HG02678 (cell line): Measurements from ENCODE around the gene DPY19L2.
A peak's percentile ranks its signal among the peaks of the same experiment; 100 is the strongest.
"Not testable (repeated sequence)": the region's sequence is repeated elsewhere in the genome, so short reads cannot be mapped to it uniquely, and the experiment has no call there.

Source experiments
- ATAC-seq: cut with Tn5 transposase; IDR thresholded peaks from one replicate; pipeline ENCODE4 v1.9.1; 2021; ENCODE audit warnings: mild to moderate bottlenecking, moderate library complexity; ENCODE audit not compliant: unreplicated experiment

DPY19L2 gene

DNA sequence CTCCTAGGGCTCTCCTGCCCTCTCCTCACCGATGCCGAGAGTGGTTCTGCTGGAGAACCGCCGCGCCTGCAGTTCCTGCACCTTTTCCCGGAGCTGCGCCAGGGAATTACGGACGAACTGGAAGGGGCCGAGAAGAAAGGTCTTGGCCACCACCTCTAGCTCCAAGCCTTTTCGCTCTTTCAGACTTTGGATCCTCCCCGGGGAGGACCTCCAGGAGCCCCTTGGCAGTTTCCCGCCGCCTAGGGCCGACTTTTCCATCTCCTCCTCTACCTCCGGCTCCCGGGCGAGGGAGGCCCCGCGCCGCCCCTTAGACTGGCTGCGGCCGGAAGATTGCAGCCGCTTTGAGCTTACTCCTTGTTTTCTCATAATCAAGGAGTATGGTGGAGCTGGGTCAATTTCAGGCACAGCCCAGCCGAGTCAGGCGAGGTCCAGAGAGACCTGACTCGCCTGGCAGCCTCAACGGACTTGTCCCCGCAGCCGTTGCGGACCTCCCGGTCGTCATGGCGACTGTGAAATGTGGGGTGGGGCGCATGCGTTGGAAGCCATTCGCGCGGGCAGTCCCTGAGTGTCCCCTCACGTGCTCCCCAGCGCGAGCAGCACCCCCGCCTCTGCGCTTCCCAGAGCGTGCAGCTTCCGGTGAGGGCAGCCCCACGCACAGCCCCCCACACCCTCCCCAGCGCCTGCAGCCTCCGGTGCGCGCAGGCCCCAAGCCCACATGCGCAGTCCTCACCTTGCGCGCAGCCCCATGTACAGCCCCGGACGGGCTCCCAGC is at the start of gene DPY19L2:
Gene DPY19L2, minus strand, starts transcription at position 466 of the 772 bp plus-strand sequence. Its CDS starts 100 bp downstream, at position 366.
- ATAC-seq, result peak; percentile 64

DNA sequence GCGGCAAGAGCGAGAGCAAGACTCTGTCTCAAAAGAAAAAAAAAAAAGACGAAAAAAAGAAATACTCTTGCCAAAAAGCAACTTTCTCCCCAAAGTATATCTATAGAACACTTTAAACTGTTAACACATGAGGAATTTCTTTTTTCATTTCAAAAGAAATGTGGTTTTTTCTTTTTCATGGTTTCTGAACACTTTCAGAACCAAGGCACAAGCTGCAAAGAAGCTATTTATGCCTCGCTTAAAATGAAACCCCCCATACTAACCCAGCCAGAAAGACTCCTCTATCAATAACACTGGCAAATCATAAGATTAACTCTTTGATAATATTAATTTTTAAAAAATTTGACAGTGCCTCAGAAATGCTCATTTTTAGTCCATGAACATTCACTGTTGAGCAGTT is 48.6 kb upstream of the DPY19L2 start:
- ATAC-seq, result not testable (repeated sequence)

DNA sequence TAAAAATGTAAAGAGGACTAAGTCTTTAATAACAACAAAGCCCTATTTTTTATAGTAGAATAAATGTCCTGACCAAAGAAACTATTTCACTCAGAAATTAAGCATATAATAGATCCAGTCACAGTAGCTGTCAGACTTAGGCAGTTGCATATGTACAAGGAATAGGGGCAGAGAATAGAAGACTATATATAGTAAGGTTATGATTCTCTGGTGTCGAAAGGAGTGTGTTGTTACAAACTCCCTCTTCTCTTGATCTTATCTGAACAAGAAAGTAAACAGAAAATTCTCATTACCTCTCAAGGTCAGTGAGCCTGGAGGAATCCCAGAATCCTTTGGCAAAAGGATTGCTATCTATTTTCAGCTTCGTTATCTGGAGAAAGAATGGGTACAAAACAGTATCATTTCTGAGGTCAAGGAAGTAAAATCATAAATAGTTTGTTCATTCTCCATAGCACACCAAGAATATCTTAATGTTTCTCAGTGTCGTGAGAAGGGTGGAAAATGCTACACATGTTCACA is 46.9 kb upstream of the DPY19L2 start:
- ATAC-seq, result not testable (repeated sequence)

DNA sequence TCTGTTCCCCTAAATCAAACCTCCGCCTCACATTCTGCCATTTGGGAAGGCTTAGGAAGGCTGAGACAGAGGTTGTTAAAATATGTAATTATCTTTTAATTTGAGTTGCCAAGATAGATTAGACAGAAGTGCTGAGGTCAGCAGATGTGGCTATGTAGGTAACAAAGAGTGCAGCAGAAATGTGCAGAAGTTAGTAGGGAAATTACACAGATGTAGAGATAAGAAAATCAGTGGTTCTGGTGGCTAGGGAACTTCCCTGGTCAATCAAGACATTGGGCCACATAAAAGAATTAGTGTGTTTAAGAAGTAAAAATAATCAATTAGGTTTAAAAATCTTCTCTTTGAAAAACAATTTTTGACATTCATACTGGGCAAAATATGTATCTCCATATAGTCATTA is 46.1 kb upstream of the DPY19L2 start:
- not testable (repeated sequence) for ATAC-seq

DNA sequence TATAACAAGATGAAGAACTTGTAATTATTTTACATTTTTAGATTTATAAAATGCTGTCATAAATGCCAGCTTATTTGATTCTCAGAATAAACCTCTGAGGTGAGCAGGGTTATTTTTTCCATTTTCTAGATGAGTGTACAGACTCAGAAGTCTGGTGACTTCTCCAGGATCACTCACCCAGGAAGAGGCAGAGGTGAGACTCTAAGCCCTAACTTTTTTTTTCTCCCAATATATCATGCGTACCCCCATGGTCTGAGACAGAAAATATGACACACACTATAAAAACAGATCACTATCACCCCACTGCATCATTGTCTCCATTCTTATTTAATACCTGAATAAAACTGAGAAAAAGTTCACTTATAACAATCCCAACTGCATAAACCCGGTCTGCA is 45.4 kb upstream of the DPY19L2 start:
- ATAC-seq, result not testable (repeated sequence)

DNA sequence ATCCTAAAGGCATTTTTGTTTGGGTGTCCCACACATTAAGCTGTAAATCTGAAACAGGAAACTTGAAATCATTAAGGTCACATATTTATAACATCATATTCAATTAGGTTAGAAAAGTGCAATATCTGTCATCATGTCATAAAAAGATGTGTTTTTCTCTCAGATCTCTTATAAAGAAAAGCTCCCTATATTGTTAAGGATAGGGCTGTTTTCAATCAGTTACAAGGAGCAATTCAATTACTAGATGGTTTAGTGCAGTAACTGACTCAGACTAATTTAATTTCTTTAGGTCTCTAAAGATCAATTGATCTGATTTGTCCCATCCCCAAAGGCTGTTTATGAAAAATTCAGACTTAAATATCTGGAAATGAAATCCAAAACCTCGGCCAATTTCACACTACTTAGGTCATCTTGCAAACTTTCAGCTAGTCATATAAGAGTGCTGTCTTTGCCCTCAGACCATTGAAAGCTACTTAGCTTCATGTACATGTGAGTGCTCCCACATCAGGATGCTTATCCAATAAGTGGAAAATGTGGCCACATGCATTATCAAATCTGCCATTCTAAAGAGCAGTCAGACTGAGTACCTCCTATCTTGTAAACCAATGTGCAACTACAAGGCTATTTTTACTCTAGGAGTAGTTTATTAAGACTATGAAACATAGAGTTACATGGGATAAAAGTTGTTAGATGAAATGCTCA is 44.8 kb upstream of the DPY19L2 start:
- ATAC-seq, result not testable (repeated sequence)

DNA sequence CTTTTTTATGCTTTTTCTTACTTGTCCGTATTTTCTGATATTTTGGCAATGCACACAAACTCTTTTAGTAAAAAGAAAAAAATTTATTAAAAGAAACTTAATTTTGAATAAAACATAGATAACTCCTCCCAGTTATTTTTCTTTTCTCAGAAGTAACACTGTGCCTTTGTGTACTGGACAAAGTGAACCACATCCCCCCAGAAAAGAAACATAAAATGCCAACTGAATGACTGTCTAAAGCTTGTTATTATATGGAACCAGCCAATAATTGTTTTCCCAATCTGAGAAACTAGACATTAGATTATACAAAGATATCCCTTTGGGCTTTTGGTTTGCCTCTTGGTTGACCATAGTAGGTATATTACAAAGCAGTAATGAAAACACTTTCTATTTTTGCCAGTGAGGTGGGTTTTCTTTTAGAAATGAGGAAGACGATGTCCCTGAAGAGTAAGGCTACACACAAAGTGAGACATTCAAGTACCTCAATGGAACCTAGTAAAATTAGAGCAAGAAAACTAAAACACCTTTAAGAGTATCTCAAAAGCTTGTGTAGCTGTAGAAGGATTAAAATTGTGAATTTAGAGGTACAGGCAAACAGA is 44.2 kb upstream of the DPY19L2 start:
- not testable (repeated sequence) for ATAC-seq

DNA sequence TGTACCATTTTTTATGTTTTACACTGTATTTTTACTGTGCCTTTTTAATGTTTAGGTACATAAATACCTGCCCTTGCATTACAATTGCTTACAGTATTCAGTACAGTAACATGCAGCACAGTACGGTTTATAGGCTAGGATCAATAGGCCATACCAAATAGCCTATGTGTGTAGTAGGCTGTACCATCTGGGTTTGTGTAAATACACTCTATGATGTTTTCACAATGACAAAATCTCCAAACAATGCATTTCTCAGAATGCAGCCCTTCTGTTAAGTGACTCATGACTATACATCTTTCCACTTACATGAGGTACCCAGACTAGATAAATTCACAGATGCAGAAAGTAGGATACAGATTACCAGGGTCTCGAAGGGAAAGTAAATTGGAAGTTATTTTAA is 43.0 kb upstream of the DPY19L2 start:
- ATAC-seq, result not testable (repeated sequence)

DNA sequence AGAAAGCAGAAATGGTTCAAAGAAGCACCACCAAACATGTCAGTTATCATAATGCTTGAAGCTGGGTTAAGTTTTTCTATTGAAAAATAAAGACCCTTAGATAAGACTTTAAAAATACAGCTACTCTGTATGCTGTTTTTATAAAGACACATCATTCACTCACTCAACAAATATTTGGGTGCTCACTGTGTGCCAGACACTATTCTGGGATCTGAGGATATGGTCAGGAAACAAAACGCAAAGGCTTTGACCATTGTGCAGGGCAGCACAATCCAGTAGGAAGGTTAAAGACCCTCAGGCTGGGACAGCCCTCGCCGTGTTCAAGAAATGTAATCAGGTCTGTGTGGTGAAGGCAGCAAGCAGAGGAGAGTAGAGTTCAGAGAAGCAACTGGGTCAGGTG is 38.0 kb upstream of the DPY19L2 start:
- no peak for ATAC-seq

DNA sequence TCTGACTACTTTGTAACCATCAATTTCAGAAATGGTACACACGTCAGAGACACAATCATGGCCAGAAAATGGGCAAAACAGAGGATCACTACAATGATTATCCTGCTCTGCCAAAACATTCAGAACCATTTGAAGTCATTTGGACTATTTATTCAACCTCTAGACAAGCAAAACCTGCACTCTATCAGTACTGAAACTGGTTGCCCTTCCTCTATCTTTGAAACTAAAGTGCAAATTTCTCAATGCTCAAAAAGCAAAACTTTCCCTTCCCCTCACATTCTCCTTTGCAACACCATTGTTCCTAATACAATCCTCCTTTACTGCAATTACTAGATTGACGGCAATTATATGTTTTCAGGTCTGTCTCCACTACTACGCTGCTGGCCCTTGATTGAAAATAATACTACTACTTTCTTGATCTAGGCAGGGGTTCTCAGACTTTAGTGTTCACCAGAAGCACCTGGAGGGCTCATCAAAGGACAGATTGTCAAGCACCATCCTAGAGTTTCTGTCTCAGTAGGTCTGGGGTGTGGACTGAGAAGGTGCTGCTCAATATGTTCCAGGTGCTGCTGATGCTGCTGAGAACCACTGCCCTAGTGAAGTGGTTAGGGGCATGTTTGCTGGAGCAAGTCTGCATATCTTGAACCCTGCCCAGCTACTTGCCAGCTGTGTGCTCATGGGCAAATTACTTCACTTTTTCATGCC is 31.5 kb upstream of the DPY19L2 start:
- not testable (repeated sequence) for ATAC-seq

DNA sequence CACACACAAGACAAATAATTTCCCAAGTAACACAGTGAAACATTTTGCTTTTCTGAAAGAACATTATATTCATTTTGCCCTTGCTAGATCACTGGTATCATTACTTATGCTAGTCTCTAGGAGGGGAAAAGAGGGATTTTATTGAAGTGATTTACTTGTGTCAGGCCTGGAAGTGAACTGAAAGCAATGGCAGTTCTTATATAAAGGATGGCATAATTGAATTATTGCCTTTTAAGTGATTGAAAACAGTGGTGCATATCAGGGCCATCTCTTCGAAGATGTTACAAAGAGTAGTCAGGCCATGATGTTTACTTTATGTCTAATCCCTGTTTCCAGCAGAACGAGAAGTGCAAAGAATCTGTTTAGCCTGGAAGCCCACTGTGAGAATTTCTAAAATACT is 30.7 kb upstream of the DPY19L2 start:
- not testable (repeated sequence) for ATAC-seq

DNA sequence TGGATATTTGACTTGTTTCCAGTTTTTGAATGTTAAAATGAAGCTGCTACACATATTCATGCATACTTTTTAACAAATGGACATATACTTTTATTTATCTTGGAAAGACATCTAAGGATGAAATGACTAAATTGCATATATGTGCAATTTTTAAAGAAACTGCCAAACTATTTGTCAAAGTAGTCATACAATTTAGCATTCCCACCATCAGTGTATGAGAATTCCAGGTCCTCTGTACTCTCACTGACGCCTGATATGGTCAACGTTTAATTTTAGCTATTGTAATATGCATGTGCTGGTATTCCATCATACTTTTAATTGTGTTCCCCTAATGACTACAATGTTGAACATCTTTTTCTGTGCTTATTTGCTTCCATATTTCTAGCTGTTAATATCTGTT is 22.5 kb upstream of the DPY19L2 start:
- not testable (repeated sequence) for ATAC-seq

DNA sequence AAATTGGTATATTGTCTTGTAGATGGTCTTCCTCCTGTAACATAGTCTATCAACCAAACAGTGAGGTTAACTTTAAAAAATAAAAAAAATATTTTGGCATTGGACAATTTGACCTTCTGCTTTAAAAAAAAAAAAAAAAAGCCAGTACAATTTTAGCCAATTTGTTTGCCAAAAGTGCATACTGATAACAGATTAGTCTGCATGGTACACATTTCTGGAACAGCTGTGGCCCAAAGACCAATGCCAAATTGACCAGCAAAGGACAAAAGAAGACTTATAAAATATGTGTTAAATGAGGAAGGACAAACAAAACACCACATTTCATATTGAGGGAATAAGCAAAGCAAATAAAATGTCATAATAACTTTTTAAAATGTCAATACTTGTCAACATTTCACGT is 20.8 kb upstream of the DPY19L2 start:
- ATAC-seq, result not testable (repeated sequence)

DNA sequence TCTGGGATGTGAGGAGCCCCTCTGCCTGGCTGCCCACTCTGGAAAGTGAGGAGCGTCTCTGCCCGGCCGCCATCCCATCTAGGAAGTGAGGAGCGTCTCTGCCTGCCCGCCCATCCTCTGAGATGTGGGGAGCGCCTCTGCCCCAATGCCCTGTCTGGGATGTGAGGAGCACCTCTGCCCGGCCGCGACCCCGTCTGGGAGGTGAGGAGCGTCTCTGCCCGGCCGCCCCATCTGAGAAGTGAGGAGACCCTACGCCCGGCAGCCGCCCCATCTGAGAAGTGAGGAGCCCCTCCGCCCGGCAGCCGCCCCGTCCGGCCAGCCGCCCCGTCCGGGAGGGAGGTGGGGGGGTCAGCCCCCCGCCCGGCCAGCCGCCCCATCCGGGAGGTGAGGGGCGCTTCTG is 18.3 kb upstream of the DPY19L2 start:
- not testable (repeated sequence) for ATAC-seq

DNA sequence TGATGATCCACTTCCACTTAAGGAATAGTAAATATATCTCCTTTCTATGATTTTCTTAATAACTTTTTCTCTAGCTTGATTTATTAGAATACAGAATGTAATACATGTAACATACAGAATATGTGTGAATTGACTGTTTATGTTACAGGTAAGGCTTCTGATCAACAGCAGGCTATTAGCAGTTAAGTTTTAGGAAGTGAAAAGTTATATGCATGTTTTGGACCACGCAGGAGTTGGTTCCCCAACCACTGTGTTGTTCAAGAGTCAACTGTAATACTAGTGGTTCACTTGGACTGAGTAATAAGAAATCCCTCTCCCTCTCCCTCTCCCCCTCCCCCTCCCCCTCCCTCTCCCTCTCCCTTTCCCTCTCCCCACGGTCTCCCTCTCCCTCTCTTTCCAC is 17.5 kb upstream of the DPY19L2 start:
- not testable (repeated sequence) for ATAC-seq

DNA sequence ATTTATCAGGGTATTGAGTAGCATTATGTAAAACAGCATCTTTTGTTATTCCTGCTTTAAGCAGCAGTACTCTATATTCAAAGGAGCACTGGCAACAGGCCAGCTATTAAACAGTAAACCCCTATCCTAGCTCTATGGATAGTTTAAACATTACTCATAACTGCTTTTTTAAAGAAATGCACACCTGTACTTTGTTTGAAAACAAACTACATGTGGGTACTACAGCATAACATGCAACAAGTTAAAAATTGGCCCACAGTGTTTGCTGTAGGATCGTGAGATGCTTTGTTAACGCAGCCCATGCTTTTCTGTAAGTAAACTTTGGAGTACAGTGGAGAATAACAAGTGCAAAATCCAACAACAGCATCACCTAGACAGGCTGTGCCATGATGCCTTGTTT is 14.3 kb upstream of the DPY19L2 start:
- not testable (repeated sequence) for ATAC-seq

DNA sequence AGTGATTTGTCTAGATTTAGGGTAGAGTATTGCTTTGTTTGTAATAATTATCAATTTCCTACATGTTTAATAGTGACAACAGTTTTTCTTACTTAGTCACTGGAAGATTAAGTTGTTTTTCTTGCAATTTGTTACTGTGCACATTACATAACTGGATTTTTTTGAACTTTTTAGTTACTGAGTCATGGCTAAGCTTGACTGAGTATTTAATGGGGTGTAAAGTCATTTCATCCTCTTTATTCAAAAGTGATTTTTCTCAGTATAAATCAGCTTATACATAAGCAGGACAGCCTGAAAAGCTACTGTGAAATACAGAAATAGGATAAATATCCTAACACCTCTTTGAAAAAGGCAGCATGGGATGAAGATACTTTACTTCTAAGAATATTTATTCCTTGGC is 12.5 kb upstream of the DPY19L2 start:
- not testable (repeated sequence) for ATAC-seq

DNA sequence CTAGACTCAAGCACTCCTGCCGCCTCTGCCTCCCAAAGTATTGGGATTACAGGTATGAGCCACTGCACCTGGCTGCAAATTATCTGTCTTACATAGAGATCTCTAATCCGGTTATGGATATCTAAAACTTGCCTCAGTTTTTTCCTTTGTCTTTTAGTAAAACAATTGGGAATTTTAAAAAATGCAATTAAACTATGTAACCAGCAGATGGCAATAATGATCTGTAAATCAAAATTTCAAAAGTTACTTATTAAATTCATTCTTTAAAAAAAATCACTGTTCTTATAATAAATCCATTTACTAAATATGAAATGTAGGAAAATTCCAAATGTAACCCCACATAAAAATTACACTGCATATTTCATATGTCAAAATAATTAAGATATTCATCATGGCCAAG is 4.3 kb upstream of the DPY19L2 start:
- not testable (repeated sequence) for ATAC-seq

DNA sequence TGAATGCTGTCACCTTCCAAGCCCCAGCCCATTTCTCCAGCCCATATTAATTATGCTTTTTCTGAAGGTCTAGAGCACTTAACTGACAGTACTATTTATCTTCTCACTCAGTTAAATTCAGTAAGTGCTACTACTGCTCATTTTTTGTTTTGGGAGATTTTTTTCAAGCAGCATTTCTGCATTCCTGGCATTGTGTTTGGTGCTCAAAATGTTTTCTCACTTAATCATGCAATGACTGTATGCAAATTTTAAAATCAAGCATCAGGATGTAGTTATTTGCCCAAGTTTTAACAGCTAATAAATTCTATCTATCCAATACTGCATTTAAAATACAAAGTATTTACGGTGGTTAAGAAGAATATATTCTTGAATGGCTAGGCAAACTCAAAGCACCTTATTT is 1.6 kb upstream of the DPY19L2 start:
- not testable (repeated sequence) for ATAC-seq

DNA sequence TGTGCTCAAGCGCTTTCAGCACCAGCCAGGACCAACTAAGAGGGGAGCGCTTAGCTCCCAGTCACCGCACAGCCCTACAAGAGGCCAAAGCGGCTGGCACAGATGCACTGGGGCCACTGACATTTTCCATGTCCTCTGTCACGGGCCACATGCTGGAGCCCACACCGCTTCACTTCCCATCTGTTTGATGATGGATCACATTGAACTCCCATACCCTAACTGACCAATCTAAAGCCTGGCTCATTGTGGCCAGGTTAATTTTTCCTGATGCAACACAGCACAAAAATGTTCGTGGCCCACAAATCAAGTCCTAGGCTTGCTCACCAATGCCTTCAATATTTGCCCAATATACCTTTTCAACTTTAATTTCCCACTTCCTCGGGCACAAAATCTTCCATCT is 1.1 kb upstream of the DPY19L2 start:
- ATAC-seq, result not testable (repeated sequence)

DNA sequence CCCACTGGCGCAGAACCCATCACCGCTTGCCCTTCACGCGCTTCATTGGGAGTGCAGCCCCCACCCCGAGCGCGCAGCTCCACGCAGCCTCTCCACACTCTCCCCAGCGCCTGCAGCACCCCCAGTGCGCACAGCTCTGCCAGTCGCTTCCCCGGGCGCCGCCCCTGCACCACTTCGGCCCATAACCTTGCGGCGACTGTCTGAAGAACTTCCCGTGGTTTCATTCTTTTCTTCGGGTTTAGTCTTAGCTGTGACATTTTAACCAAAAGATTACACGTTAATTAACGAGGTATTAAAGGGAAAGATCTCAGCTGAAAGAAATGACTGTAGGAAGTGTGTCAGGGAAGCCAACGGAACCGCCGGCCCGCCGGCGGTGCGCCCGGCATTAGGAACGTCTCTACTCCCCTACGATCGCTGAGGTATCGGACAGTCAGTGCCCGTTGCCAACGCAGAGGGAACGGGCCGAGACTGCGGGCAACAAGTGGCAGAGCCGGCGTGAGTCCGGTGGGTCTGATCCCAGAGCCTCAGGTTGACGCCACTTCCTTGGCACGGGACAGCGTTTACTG is 590 bp upstream of the DPY19L2 start:
- peak; percentile 42 for ATAC-seq
